Mammary epithelial cell (primary cell): Measurements from ENCODE around the gene EVC.

Experiments
- CTCF ChIP-seq, 2 donors: IDR thresholded peaks in 1 of 2; conservative IDR thresholded peaks in 1 of 2; 2 replicates each; pipeline ENCODE4 v1.5.1; 2011 to 2012; ENCODE audit warnings: inconsistent platforms in 2 of 2, low read length in 2 of 2, mild to moderate bottlenecking in 2 of 2, control low read depth in 1 of 2, low read depth in 1 of 2; ENCODE audit not compliant: insufficient read depth in 1 of 2; ENCODE audit errors: extremely low read depth in 1 of 2
- EZH2 ChIP-seq: IDR thresholded peaks from 2 replicates; pipeline ENCODE4 v1.6.1; 2012; ENCODE audit warnings: low read length, inconsistent platforms, borderline replicate concordance

- TF ChIP-seq CTCF (conservative IDR thresholded peaks at IDR 0.05 in 1 of 2, IDR thresholded peaks at IDR 0.05 in 1 of 2; ENCODE audit: extremely low read depth in 1 of 2, insufficient read depth in 1 of 2, low read depth in 1 of 2, low read length in 2 of 2): no peak
- no peak for TF ChIP-seq EZH2
These were observed 129.0 kb downstream of the EVC start for GRCh38 chr4:5839751-5840674.
